ENCODE measurements around the gene BORCS5. TPM values are rescaled to one million over a fixed set of nuclear protein-coding genes. Genes with fewer than 3 reads are reported as not detected.

The BORCS5 gene
- total and polyA plus RNA-seq, 2 experiments from 2014 or later, result 11.3 to 12.6 TPM

- H3K4me1 Mint-ChIP-seq, result peaks cover 51% of the 10 kb centered on the region
- Histone ChIP-seq H3K9me2 (ENCODE audit: insufficient read depth) (no peaks in the 10 kb centered on the region), H3K27me3 (ENCODE audit: insufficient read depth) (no peaks in the 10 kb centered on the region), H3K4me3 (no peak overlapping the region), H3K4me1 (ENCODE audit: insufficient read depth) (peaks cover 42% of the 10 kb centered on the region), H3K4me2 (no peak overlapping the region), H3K79me2 (replicated peaks; ENCODE audit: insufficient read depth) (peaks cover 98% of the 10 kb centered on the region), H3F3A (replicated peaks; ENCODE audit: low read depth) (no peaks in the 10 kb centered on the region), H4K20me1 (replicated peaks; ENCODE audit: insufficient read depth) (peaks cover 4% of the 10 kb centered on the region; the same call in 1 of the 2 replicates), H3K27ac (ENCODE audit: low read depth) (no peak overlapping the region), H3K36me3 (ENCODE audit: insufficient read depth) (no peaks in the 10 kb centered on the region), H2AFZ (no peak overlapping the region)
- no peak overlapping the region for H3K4me3 Mint-ChIP-seq
- H3K36me3 Mint-ChIP-seq (ENCODE audit: low read depth), result peaks cover 5% of the 10 kb centered on the region; the same call in 2 of the 3 replicates
- TF ChIP-seq ZNF462 (CRISPR knock-in tag; IDR thresholded peaks at IDR 0.05) (no peak), REST (IDR thresholded peaks at IDR 0.05; ENCODE audit: unreplicated experiment) (no peak), ETS1 (IDR thresholded peaks at IDR 0.05) (no peak)
- H3K9me3 Mint-ChIP-seq, result no peaks in the 10 kb centered on the region
- H3K27me3 Mint-ChIP-seq (ENCODE audit: insufficient read depth, low read depth, poor library complexity), result peaks cover 7% of the 10 kb centered on the region
- H3K27ac Mint-ChIP-seq, result no peak overlapping the region
- DNase-seq (ENCODE audit: low spot score) (no peak), ATAC-seq (no peak)
Observed at GRCh38 chr12:12511021-12511783, 154.3 kb downstream of the BORCS5 start.
